PC-3 (cell line): ENCODE data around the gene STK31. TPM values are rescaled to one million over a fixed set of nuclear protein-coding genes. Genes with fewer than 3 reads are reported as not detected.

Experiments used
- ATAC-seq: fragments of 200-7000 bp; cut with Tn5 transposase; 2 replicates; pipeline ENCODE4 v1.9.1; 2020; ENCODE audit warnings: mild to moderate bottlenecking, moderate library complexity
- BruUV-seq: library from RNA; stranded (reverse); fragments of 400-500 nt; replicated peaks from 2 replicates; lab custom pipeline; 2021; lab: Mats Ljungman, UMichigan
- CTCF ChIA-PET: fragments of 300-600 bp; sonication (Branson Sonifier 250); formaldehyde crosslinking; loops from one replicate; lab custom pipeline; 2022; ENCODE audit warnings: antibody characterized with exemption; lab: Charles Lee
- POLR2A ChIA-PET: fragments of 300-600 bp; sonication (Branson Sonifier 250); formaldehyde crosslinking; loops from one replicate; lab custom pipeline; 2022; ENCODE audit warnings: antibody characterized with exemption; ENCODE audit not compliant: unreplicated experiment; lab: Charles Lee
- DNase-seq: peaks from one replicate; pipeline ENCODE4 v3.0.0-alpha.2; 2015
- H2AFZ ChIP-seq: fragments of 300-600 bp; sonication (generic); 2 replicates; pipeline ENCODE4 v1.6.0; 2016; ENCODE audit warnings: antibody characterized with exemption, low read length
- H3F3A ChIP-seq: fragments of 300-600 bp; sonication (generic); one replicate; pipeline ENCODE4 v1.6.0; 2017; ENCODE audit warnings: antibody characterized with exemption, low read length, control low read depth, mild to moderate bottlenecking; ENCODE audit not compliant: unreplicated experiment
- H3K27ac ChIP-seq: fragments of 300-600 bp; sonication (generic); 2 replicates; pipeline ENCODE4 v1.5.1; 2016; ENCODE audit warnings: mild to moderate bottlenecking, low read length
- H3K27me3 ChIP-seq: fragments of 300-600 bp; sonication (generic); 2 replicates; pipeline ENCODE4 v1.6.1; 2016; ENCODE audit warnings: low read length, mixed read lengths
- H3K36me3 ChIP-seq: fragments of 300-600 bp; sonication (generic); 2 replicates; pipeline ENCODE4 v1.6.1; 2016; ENCODE audit warnings: low read depth, mixed run types, low read length, mixed read lengths
- H3K4me1 ChIP-seq: fragments of 300-600 bp; sonication (generic); 2 replicates; pipeline ENCODE4 v1.5.1; 2016; ENCODE audit warnings: low read length; ENCODE audit not compliant: insufficient read depth
- H3K4me2 ChIP-seq: fragments of 300-600 bp; sonication (generic); 2 replicates; pipeline ENCODE4 v1.6.0; 2016; ENCODE audit warnings: low read length
- H3K4me3 ChIP-seq: fragments of 300-600 bp; sonication (generic); 2 replicates; pipeline ENCODE4 v1.5.1; 2016; ENCODE audit warnings: mild to moderate bottlenecking, low read length, mixed read lengths
- H3K79me2 ChIP-seq: fragments of 300-600 bp; sonication (generic); 2 replicates; pipeline ENCODE4 v1.6.1; 2017; ENCODE audit warnings: low read length, mixed read lengths
- H3K9ac ChIP-seq: fragments of 300-600 bp; sonication (generic); 2 replicates; pipeline ENCODE4 v1.6.0; 2016; ENCODE audit warnings: mild to moderate bottlenecking, low read length
- H3K9me2 ChIP-seq: fragments of 300-600 bp; sonication (generic); replicated peaks from 2 replicates; pipeline ENCODE4 v1.6.1; 2016; ENCODE audit warnings: mixed run types, low read length, mixed read lengths
- H3K9me3 ChIP-seq: fragments of 300-600 bp; sonication (generic); 2 replicates; pipeline ENCODE4 v1.6.1; 2016; ENCODE audit warnings: low read length, mixed read lengths
- H4K20me1 ChIP-seq: fragments of 300-600 bp; sonication (generic); 2 replicates; pipeline ENCODE4 v1.6.1; 2016; ENCODE audit warnings: low read length, mixed read lengths
- EZH2 ChIP-seq: fragments of 300-600 bp; sonication (generic); IDR thresholded peaks from one replicate; pipeline ENCODE4 v1.6.1; 2017; ENCODE audit warnings: antibody characterized with exemption, mild to moderate bottlenecking, low read length; ENCODE audit not compliant: unreplicated experiment
- EZH2phosphoT487 ChIP-seq: fragments of 300-600 bp; sonication (generic); IDR thresholded peaks from 2 replicates; pipeline ENCODE4 v1.6.1; 2018; ENCODE audit warnings: mild to moderate bottlenecking, antibody characterized with exemption, low read length, borderline replicate concordance
- intact Hi-C: fragments of 100-400 bp; cut with micrococcal nuclease; formaldehyde crosslinking; loops from 2 replicates; pipeline ENCODE4 v1.9.0; 2023
- total RNA-seq: library from RNA; depleted of rRNA; stranded (reverse); fragments of >200 nt; gene quantifications from 2 replicates; pipeline ENCODE4 v1.2.3, GENCODE V29; 2014
- TF ChIP-seq, protein P1 (sequence below): fragments of 300-600 bp; sonication (generic); conservative IDR thresholded peaks from 2 replicates; pipeline ENCODE4 v1.5.1; 2017; ENCODE audit warnings: antibody characterized with exemption, low read depth, mild to moderate bottlenecking, low read length

The STK31 gene
- total RNA-seq, 1 experiment from 2014 or later: 1.6 TPM

DNA sequence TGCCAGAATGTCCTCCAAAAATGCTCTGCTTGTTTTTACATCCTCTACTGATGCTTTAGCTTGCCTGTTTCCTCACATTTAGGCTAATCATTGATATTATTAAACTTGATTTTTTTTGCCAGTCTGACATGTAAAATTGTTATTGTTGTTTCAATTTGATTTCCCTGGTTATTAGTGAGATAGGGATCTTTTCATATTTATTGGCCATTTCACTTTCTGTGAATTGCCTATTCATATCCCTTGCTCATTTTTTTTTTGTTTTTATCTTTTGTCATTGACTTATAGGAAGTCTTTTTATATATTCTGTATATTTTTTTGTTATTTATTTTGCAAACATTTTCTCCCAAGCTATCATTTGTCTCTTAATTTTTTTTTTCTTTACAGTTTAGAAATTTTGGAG lies 16.8 kb upstream of the STK31 start:
- Histone ChIP-seq H2AFZ (no peak overlapping the region), H3F3A (no peaks in the 10 kb centered on the region), H3K79me2 (no peaks in the 10 kb centered on the region), H3K4me2 (no peak overlapping the region), H3K4me3 (no peak overlapping the region), H3K9ac (no peak overlapping the region), H4K20me1 (no peaks in the 10 kb centered on the region), H3K27me3 (no peaks in the 10 kb centered on the region), H3K36me3 (no peaks in the 10 kb centered on the region), H3K9me3 (no peaks in the 10 kb centered on the region), H3K9me2 (no peaks in the 10 kb centered on the region), H3K27ac (no peak overlapping the region), H3K4me1 (no peaks in the 10 kb centered on the region)
- intact Hi-C loops: no loop called here
- BruUV-seq: no TSS peak
- DNase-seq (no peak), ATAC-seq (no peak)
- ChIA-PET POLR2A (no interaction called here), CTCF (no interaction called here)
- TF ChIP-seq EZH2phosphoT487 (no peak), EZH2 (no peak)
- TF ChIP-seq, protein P1, sequence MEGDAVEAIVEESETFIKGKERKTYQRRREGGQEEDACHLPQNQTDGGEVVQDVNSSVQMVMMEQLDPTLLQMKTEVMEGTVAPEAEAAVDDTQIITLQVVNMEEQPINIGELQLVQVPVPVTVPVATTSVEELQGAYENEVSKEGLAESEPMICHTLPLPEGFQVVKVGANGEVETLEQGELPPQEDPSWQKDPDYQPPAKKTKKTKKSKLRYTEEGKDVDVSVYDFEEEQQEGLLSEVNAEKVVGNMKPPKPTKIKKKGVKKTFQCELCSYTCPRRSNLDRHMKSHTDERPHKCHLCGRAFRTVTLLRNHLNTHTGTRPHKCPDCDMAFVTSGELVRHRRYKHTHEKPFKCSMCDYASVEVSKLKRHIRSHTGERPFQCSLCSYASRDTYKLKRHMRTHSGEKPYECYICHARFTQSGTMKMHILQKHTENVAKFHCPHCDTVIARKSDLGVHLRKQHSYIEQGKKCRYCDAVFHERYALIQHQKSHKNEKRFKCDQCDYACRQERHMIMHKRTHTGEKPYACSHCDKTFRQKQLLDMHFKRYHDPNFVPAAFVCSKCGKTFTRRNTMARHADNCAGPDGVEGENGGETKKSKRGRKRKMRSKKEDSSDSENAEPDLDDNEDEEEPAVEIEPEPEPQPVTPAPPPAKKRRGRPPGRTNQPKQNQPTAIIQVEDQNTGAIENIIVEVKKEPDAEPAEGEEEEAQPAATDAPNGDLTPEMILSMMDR: no peak

DNA sequence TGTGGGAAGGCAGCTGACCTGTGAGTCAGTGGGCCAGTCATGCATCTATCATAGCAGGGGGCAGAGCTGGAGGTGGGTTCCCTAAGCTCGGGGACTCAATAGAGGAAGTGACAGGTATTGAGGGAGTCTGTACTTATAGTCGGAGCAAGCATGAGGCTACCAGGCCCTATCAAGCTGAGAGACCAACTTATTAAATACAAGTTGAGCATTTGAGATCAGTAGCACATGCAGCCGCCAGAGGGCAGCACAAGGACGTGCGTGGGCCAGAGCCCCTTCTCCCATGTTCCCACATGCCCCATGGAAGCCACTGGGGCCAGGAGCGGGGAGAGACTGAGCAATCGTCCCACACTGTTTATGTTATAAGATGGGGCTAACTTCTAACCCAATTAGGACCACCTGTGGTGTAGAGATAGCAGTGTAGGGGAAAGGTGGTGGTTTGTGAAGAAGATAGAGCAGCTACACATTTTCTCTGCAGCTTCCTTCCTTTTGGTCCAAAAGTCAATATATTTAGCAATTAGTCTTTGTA lies 13.0 kb upstream of the STK31 start:
- DNase-seq: peak; percentile 68
- ChIA-PET CTCF (interaction anchor here (0.5 to 0.6 kb wide), 2 partner anchors 870 to 1056 kb away, joined by 3 read pairs; no protein-coding TSS in a partner anchor), POLR2A (interaction anchor here (0.5 kb wide), 1 partner anchor 15 kb away, joined by 3 read pairs; no protein-coding TSS in a partner anchor)
- Histone ChIP-seq H3K27me3 (no peaks in the 10 kb centered on the region), H3K9me2 (no peaks in the 10 kb centered on the region), H3K4me2 (no peak overlapping the region), H3K4me1 (no peaks in the 10 kb centered on the region), H3K79me2 (no peaks in the 10 kb centered on the region), H3K9me3 (no peaks in the 10 kb centered on the region), H2AFZ (0 out of 2 replicates have a peak overlapping the region, but pooled peaks have one; percentile 3), H3K4me3 (no peak overlapping the region), H4K20me1 (no peaks in the 10 kb centered on the region), H3F3A (no peaks in the 10 kb centered on the region), H3K36me3 (no peaks in the 10 kb centered on the region), H3K9ac (no peak overlapping the region), H3K27ac (no peak overlapping the region)
- no TSS peak for BruUV-seq
- TF ChIP-seq, protein P1: peak; percentile 77
- TF ChIP-seq EZH2: no peak
- ATAC-seq: peak; percentile 60
- intact Hi-C loops: no loop called here

DNA sequence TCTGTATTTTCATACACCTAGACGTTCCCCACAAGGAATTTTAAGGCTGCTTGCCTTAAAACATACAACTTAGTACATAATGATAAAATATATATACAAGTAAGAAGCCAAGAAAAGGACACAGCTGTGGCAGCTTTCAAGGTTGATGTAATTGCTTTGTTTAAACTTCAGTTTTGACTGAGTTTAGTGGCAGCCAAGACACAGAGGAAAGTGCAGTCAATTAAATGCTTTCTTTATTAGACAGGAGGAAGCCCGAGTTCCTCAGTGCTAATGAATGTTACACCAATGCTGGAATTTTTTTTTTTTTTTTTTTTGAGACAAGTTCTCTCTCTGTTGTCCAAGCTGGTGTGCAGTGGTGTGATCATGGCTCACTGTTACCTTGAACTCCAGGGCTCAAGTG lies 11.2 kb upstream of the STK31 start:
- BruUV-seq: no TSS peak
- intact Hi-C loops: no loop called here

More for the DNA sequence above, 11.2 kb upstream of the STK31 start:
- ChIA-PET CTCF (no interaction called here), POLR2A (interaction anchor here (0.7 kb wide), 1 partner anchor 102 kb away, joined by 4 read pairs; the partner anchor contains the start of gene CCDC126)
- Histone ChIP-seq H3K27ac (no peak overlapping the region), H3K27me3 (no peaks in the 10 kb centered on the region), H3K9ac (no peak overlapping the region), H3K4me1 (no peaks in the 10 kb centered on the region), H3K9me2 (no peaks in the 10 kb centered on the region), H2AFZ (no peak overlapping the region), H3K4me3 (no peak overlapping the region), H3K9me3 (no peaks in the 10 kb centered on the region), H3K79me2 (no peaks in the 10 kb centered on the region), H4K20me1 (no peaks in the 10 kb centered on the region), H3K4me2 (no peak overlapping the region), H3F3A (no peaks in the 10 kb centered on the region), H3K36me3 (no peaks in the 10 kb centered on the region)
- ATAC-seq (no peak), DNase-seq (no peak)
- TF ChIP-seq EZH2phosphoT487 (no peak), EZH2 (no peak)
- TF ChIP-seq, protein P1: no peak
